Endothelial cell (in vitro differentiated cells): ENCODE measurements around the gene LAT. TPM values are rescaled to one million over a fixed set of nuclear protein-coding genes. Genes with fewer than 3 reads are reported as not detected.

ENCODE experiments used
- DNase-seq: peaks from one replicate; pipeline ENCODE4 v3.0.0; 2021; ENCODE audit warnings: low spot score
- H3K27ac Mint-ChIP-seq: one replicate; pipeline ENCODE4 v1.8.0; 2021; ENCODE audit warnings: mixed read lengths, inconsistent platforms; ENCODE audit not compliant: unreplicated experiment
- H3K27me3 Mint-ChIP-seq: one replicate; pipeline ENCODE4 v1.8.0; 2021; ENCODE audit warnings: mild to moderate bottlenecking, moderate library complexity, mixed read lengths, inconsistent platforms; ENCODE audit not compliant: unreplicated experiment
- H3K36me3 Mint-ChIP-seq: one replicate; pipeline ENCODE4 v1.8.0; 2021; ENCODE audit warnings: mild to moderate bottlenecking, low read depth, mixed read lengths, inconsistent platforms; ENCODE audit not compliant: unreplicated experiment
- H3K4me1 Mint-ChIP-seq: one replicate; pipeline ENCODE4 v1.8.0; 2021; ENCODE audit warnings: mild to moderate bottlenecking, mixed read lengths, inconsistent platforms; ENCODE audit not compliant: unreplicated experiment
- H3K4me3 Mint-ChIP-seq: one replicate; pipeline ENCODE4 v1.8.0; 2021; ENCODE audit warnings: mild to moderate bottlenecking, mixed read lengths, inconsistent platforms; ENCODE audit not compliant: unreplicated experiment
- H3K9me3 Mint-ChIP-seq: one replicate; pipeline ENCODE4 v1.8.0; 2021; ENCODE audit warnings: mixed read lengths, inconsistent platforms; ENCODE audit not compliant: unreplicated experiment
- total RNA-seq: library from RNA; stranded (reverse); fragmentation: NEBNext Ultra II Directional; extraction: Animal tissue kit (Norgen Biotek cat#: 25700); gene quantifications from one replicate; pipeline ENCODE4 v1.2.1, GENCODE V29; 2021; ENCODE audit not compliant: unreplicated experiment
- TF ChIP-seq, protein P1 (sequence below): fragments of 200-600 bp; sonication (generic); IDR thresholded peaks from one replicate; pipeline ENCODE4 v1.5.0; 2021; ENCODE audit warnings: antibody characterized with exemption; ENCODE audit not compliant: unreplicated experiment

The LAT gene
- total RNA-seq, 1 donor from 2014 or later = 5.4 TPM

DNA sequence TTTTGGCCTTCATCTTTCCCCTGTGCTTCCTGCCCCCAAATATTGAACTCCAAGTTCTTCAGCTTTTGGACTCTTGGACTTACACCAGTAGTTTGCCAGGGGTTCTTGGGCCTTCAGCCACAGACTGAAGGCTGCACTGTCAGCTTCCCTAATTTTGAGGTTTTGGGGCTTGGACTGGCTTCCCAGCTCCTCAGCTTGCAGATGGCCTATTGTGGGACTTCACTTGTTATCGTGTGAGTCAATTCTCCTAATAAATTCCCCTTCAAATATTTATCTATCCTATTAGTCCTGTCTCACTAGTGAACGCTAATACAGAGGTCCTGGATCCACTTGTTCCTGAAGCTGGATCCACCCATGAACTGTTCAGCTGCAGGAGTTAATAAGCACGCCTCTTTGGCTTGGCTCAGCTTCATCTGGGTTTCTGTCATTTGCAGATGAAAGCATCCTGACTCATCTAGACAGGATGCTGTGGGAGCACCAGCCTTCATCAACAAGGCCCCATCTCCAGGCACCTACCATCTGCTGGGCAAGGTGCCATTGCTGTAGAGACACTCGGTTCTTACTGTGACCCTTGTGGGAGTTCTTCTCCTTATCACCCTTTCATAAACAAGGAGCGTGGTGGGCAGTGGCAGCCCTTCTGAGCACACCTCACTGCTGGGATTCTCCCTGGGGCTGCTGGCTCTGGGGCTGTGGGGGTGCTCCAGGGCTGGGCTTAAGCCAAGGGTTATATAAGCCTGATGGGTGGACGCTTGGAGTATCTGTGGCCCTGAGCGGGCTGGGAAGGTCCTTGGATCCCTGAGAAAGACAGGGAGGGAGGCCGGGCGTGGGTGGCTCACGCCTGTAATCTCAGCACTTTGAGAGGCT is 23.1 kb downstream of the LAT start:
- Mint-ChIP-seq H3K9me3 (no peaks in the 10 kb centered on the region), H3K4me1 (no peaks in the 10 kb centered on the region), H3K27ac (no peak overlapping the region), H3K27me3 (peaks cover 8% of the 10 kb centered on the region), H3K36me3 (no peaks in the 10 kb centered on the region), H3K4me3 (no peak overlapping the region)
- DNase-seq = no peak
- TF ChIP-seq, protein P1, sequence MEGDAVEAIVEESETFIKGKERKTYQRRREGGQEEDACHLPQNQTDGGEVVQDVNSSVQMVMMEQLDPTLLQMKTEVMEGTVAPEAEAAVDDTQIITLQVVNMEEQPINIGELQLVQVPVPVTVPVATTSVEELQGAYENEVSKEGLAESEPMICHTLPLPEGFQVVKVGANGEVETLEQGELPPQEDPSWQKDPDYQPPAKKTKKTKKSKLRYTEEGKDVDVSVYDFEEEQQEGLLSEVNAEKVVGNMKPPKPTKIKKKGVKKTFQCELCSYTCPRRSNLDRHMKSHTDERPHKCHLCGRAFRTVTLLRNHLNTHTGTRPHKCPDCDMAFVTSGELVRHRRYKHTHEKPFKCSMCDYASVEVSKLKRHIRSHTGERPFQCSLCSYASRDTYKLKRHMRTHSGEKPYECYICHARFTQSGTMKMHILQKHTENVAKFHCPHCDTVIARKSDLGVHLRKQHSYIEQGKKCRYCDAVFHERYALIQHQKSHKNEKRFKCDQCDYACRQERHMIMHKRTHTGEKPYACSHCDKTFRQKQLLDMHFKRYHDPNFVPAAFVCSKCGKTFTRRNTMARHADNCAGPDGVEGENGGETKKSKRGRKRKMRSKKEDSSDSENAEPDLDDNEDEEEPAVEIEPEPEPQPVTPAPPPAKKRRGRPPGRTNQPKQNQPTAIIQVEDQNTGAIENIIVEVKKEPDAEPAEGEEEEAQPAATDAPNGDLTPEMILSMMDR = no peak

- no peak overlapping the region for H3K27ac Mint-ChIP-seq
- DNase-seq = no peak
- H3K27me3 Mint-ChIP-seq = peaks cover 8% of the 10 kb centered on the region
- TF ChIP-seq, protein P1 = no peak
- H3K36me3 Mint-ChIP-seq = no peaks in the 10 kb centered on the region
- H3K9me3 Mint-ChIP-seq = no peaks in the 10 kb centered on the region
- H3K4me3 Mint-ChIP-seq = no peak overlapping the region
- H3K4me1 Mint-ChIP-seq = no peaks in the 10 kb centered on the region
Observed at GRCh38 chr16:29009050-29009837, 24.4 kb downstream of the LAT start.

DNA sequence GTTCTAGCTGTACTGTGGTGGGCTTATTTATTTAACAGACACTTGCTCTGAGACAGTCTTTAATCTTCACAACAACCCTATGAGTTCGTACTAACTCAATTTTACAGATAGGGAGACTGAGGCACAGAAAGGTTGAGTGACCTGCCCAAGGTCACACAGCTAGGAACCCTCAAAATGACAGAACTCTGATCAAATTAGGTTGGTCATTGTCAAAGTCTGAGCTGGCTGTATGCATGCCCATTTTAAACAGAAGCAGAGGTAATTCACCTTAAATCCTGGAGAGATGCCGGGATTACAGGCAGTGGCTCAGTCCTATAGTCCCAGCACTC is 24.9 kb downstream of the LAT start:
- no peak overlapping the region for H3K4me3 Mint-ChIP-seq
- TF ChIP-seq, protein P1 = no peak
- H3K27ac Mint-ChIP-seq = no peak overlapping the region
- peaks cover 8% of the 10 kb centered on the region for H3K27me3 Mint-ChIP-seq
- H3K9me3 Mint-ChIP-seq = no peaks in the 10 kb centered on the region
- H3K4me1 Mint-ChIP-seq = no peaks in the 10 kb centered on the region
- no peak for DNase-seq
- no peaks in the 10 kb centered on the region for H3K36me3 Mint-ChIP-seq

DNA sequence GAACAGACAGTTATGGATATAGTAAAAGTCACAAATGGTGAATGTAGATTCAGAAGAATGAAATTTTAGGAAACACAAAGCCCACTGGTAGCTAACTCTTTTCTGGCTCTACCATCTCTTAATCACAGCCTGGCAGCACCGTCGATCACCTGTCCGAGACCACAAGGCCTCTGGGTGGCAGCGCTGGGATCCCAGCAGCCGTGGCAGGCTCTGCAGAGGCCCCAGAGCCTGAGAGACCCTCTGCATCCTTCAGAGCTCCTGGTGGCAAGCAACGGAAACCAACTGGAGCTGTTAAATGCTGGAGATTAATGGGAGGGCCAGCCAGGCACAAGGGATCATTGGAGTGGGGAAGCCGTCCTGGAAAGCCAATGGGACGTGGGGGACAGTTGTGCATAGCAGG is 26.3 kb downstream of the LAT start:
- peak; percentile 13 for DNase-seq
- H3K36me3 Mint-ChIP-seq = no peaks in the 10 kb centered on the region
- H3K27me3 Mint-ChIP-seq = peaks cover 5% of the 10 kb centered on the region
- no peak overlapping the region for H3K4me3 Mint-ChIP-seq
- H3K4me1 Mint-ChIP-seq = no peaks in the 10 kb centered on the region
- no peaks in the 10 kb centered on the region for H3K9me3 Mint-ChIP-seq
- TF ChIP-seq, protein P1 = no peak
- no peak overlapping the region for H3K27ac Mint-ChIP-seq

DNA sequence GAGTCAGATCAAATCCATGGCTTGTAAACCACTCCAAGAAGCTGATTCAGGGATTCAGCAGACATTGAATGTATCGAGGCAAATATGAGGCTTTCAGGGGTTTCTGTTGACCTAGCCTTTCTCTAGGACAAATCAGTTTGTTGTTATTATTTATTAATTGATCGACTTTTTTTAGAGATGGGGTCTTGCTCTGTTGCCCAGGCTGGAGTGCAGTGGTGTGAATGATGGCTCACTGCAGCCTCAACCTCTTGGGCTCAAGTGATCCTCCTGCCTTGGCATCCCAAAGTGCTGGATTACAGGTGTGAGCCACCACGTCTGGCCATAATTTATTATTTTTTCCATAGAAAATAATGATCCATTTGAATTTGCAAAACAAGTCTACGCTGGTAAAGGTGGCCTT is 27.0 kb downstream of the LAT start:
- Mint-ChIP-seq H3K4me3 (no peak overlapping the region), H3K27ac (no peak overlapping the region), H3K9me3 (no peaks in the 10 kb centered on the region), H3K4me1 (no peaks in the 10 kb centered on the region), H3K27me3 (peaks cover 5% of the 10 kb centered on the region), H3K36me3 (no peaks in the 10 kb centered on the region)
- TF ChIP-seq, protein P1 = no peak
- DNase-seq = no peak
